B cell (primary cell): Measurements from ENCODE around the gene TEX264. TPM values are rescaled to one million over a fixed set of nuclear protein-coding genes. Genes with fewer than 3 reads are reported as not detected.

ENCODE experiments used
- ATAC-seq: fragments of 200-7000 bp; cut with Tn5 transposase; one replicate; pipeline ENCODE4 v1.10.0; 2021; ENCODE audit warnings: low read depth, mild to moderate bottlenecking, moderate number of reproducible peaks, moderate library complexity
- CTCF ChIA-PET: fragments of 350-600 bp; sonication (Branson Sonifier 250); formaldehyde crosslinking; loops from one replicate; lab custom pipeline; 2021; ENCODE audit warnings: antibody characterized with exemption, inconsistent platforms; lab: Charles Lee
- POLR2A ChIA-PET: fragments of 350-600 bp; sonication (Branson Sonifier 250); formaldehyde crosslinking; loops from one replicate; lab custom pipeline; 2021; ENCODE audit warnings: antibody characterized with exemption; lab: Charles Lee
- DNase-seq: peaks from one replicate; pipeline ENCODE4 v3.0.0; 2013
- H2AFZ ChIP-seq: 2 replicates; pipeline ENCODE4 v1.6.1; 2012; ENCODE audit warnings: mild to moderate bottlenecking, low read depth, low read length; ENCODE audit not compliant: insufficient read depth, poor library complexity, severe bottlenecking
- H3K27ac ChIP-seq, 2 donors: 1 replicate in 1 of 2; 2 replicates in 1 of 2; pipeline ENCODE4 v1.5.1; 2012 to 2013; ENCODE audit warnings: low read length in 2 of 2, mild to moderate bottlenecking in 2 of 2, moderate library complexity in 1 of 2
- H3K27me3 ChIP-seq, 4 experiments: fragments of 200-600 bp in 1 of 4; sonication (generic) in 1 of 4; replicated peaks in 1 of 4; 1 replicate in 2 of 4; 2 replicates in 2 of 4; pipeline versions ENCODE4 v1.6.1 to v1.7.0; 2013 to 2016; ENCODE audit warnings: low read length in 3 of 4, mild to moderate bottlenecking in 2 of 4, mixed read lengths in 1 of 4, moderate library complexity in 1 of 4; ENCODE audit not compliant: insufficient read depth in 4 of 4, control insufficient read depth in 3 of 4; ENCODE audit errors: control extremely low read depth in 1 of 4
- H3K36me3 ChIP-seq, 2 experiments: replicated peaks in 1 of 2; 1 replicate in 1 of 2; 2 replicates in 1 of 2; pipeline versions ENCODE4 v1.6.1 to v1.7.1; 2013; ENCODE audit warnings: low read length in 1 of 2; ENCODE audit not compliant: insufficient read depth in 2 of 2, control insufficient read depth in 1 of 2; ENCODE audit errors: control extremely low read depth in 1 of 2, extremely low read depth in 1 of 2
- H3K4me1 ChIP-seq, 2 donors: fragments of 200-600 bp in 1 of 2; sonication (generic) in 1 of 2; 1 replicate in 1 of 2; 2 replicates in 1 of 2; pipeline versions ENCODE4 v1.5.1 to v1.6.1; 2013 to 2017; ENCODE audit warnings: low read length in 2 of 2; ENCODE audit not compliant: control insufficient read depth in 2 of 2, insufficient read depth in 2 of 2
- H3K4me2 ChIP-seq: replicated peaks from 2 replicates; pipeline ENCODE3; 2012; ENCODE audit warnings: mild to moderate bottlenecking, low read depth, low read length; ENCODE audit not compliant: poor library complexity, severe bottlenecking
- H3K4me3 ChIP-seq, 5 experiments: fragments of 200-600 bp in 1 of 5; sonication (generic) in 1 of 5; 1 replicate in 3 of 5; 2 replicates in 2 of 5; pipeline versions ENCODE4 v1.5.1 to v1.7.0; 2011 to 2016; ENCODE audit warnings: low read length in 4 of 5, mild to moderate bottlenecking in 4 of 5, low read depth in 2 of 5, control low read depth in 1 of 5, moderate library complexity in 1 of 5; ENCODE audit not compliant: insufficient read depth in 1 of 5; ENCODE audit errors: control extremely low read depth in 1 of 5, extremely low read depth in 1 of 5
- H3K79me2 ChIP-seq: fragments of 200-600 bp; sonication (generic); one replicate; pipeline ENCODE4 v1.6.0; 2016; ENCODE audit warnings: low read length; ENCODE audit not compliant: control insufficient read depth, insufficient read depth
- H3K9ac ChIP-seq: fragments of 200-600 bp; sonication (generic); 2 replicates; pipeline ENCODE4 v1.6.1; 2017; ENCODE audit warnings: mild to moderate bottlenecking, low read length, moderate library complexity
- H3K9me3 ChIP-seq, 3 donors: one replicate each; pipeline versions ENCODE4 v1.6.1 to v1.7.1; 2013; ENCODE audit warnings: low read length in 2 of 3; ENCODE audit not compliant: control insufficient read depth in 2 of 3, insufficient read depth in 1 of 3; ENCODE audit errors: control extremely low read depth in 1 of 3
- H4K20me1 ChIP-seq: 2 replicates; pipeline ENCODE4 v1.6.0; 2012; ENCODE audit warnings: mild to moderate bottlenecking, low read length; ENCODE audit not compliant: insufficient read depth, control insufficient read depth, poor library complexity, severe bottlenecking
- H3K27ac Mint-ChIP-seq: one replicate; pipeline ENCODE4 v1.8.0; 2021; ENCODE audit warnings: mixed read lengths
- H3K27me3 Mint-ChIP-seq: one replicate; pipeline ENCODE4 v1.8.0; 2021; ENCODE audit warnings: mixed read lengths
- H3K4me1 Mint-ChIP-seq: one replicate; pipeline ENCODE4 v1.8.0; 2021; ENCODE audit warnings: mixed read lengths
- H3K4me3 Mint-ChIP-seq: one replicate; pipeline ENCODE4 v1.8.0; 2021; ENCODE audit warnings: mixed read lengths
- H3K9me3 Mint-ChIP-seq: one replicate; pipeline ENCODE4 v1.8.0; 2022; ENCODE audit warnings: mixed read lengths; ENCODE audit not compliant: insufficient read depth
- CTCF ChIP-seq: fragments of 200-600 bp; IDR thresholded peaks from one replicate; pipeline ENCODE4 v1.8.0; 2022; ENCODE audit warnings: antibody characterized with exemption, mild to moderate bottlenecking
- EZH2 ChIP-seq: IDR thresholded peaks from 2 replicates; pipeline ENCODE4 v1.6.1; 2012; ENCODE audit warnings: borderline replicate concordance, low read depth, mild to moderate bottlenecking, moderate library complexity, low read length; ENCODE audit not compliant: insufficient read depth, poor library complexity, severe bottlenecking
- WGBS: methylation state at CpG from one replicate; pipeline ENCODE4 v1.1.5; 2013; ENCODE audit warnings: missing lambda C conversion rate; ENCODE audit not compliant: insufficient coverage; 5-methylcytosine and 5-hydroxymethylcytosine counted together
- intact Hi-C: fragments of 100-400 bp; cut with micrococcal nuclease; formaldehyde crosslinking; loops from one replicate; pipeline ENCODE4 v1.10.0; 2022
- polyA plus RNA-seq: library from polyadenylated mRNA; depleted of rRNA; stranded (reverse); fragments of >200 nt; gene quantifications from 2 replicates; pipeline ENCODE4 v1.2.3, GENCODE V29; 2012
- total RNA-seq, 2 donors: library from RNA; stranded (reverse); fragments of 120-200 nt in 1 of 2; gene quantifications; 1 replicate in 1 of 2; 2 replicates in 1 of 2; pipeline versions ENCODE4 v1.2.3 to v1.2.4, GENCODE V29; 2013 to 2022

The TEX264 gene
- total and polyA plus RNA-seq, 2 donors (not counting 1 experiment from before 2014, with no cell fraction given) = 39.1 to 79.7 TPM

GRCh38 chr3:51682079-51682478 lies 11.0 kb downstream of the TEX264 start:
- Histone ChIP-seq H4K20me1 (peaks cover 5% of the 10 kb centered on the region), H3K9ac (peak overlapping the region; percentile 11), H3K4me1 (peaks cover 63 to 87% of the 10 kb centered on the region in 2 donors), H3K4me3 (no peak overlapping the region), H3K27me3 (no peaks in the 10 kb centered on the region), H3K27ac (peak overlapping the region; percentile 33 to 69), H3K36me3 (peaks cover 0 to 40% of the 10 kb centered on the region in 2 experiments), H3K9me3 (no peaks in the 10 kb centered on the region), H3K4me2 (peak overlapping the region; percentile 63), H2AFZ (no peak overlapping the region), H3K79me2 (peaks cover 53% of the 10 kb centered on the region)
- ATAC-seq = peak; percentile 83
- DNase-seq = peak; percentile 89
- 27% methylated on average over 3 of the region's 4 CpGs for WGBS
- Mint-ChIP-seq H3K4me1 (peaks cover 78% of the 10 kb centered on the region), H3K27me3 (no peaks in the 10 kb centered on the region), H3K4me3 (peak overlapping the region; percentile 5), H3K9me3 (no peaks in the 10 kb centered on the region), H3K27ac (peak overlapping the region; percentile 54)
- TF ChIP-seq CTCF (peak; percentile 90), EZH2 (no peak)
- intact Hi-C loops = loop anchor here (1.0 to 5.0 kb wide), 6 partner anchors 11 to 1066 kb away; partner anchors contain the start of genes PARP3, RBM15B, RRP9 and TEX264
- ChIA-PET CTCF (interaction anchor here (0.5 to 8.0 kb wide), 27 partner anchors 9 to 461 kb away, joined by 3 to 220 read pairs (median 4); partner anchors contain the start of genes DCAF1, RBM15B, RPL29 and TEX264), POLR2A (interaction anchor here (1.8 to 1.9 kb wide), 2 partner anchors 10 to 181 kb away, joined by 7 to 24 read pairs; partner anchors contain the start of gene DCAF1)

- intact Hi-C loops = loop anchor here (1.0 to 5.0 kb wide), 6 partner anchors 11 to 1066 kb away; partner anchors contain the start of genes PARP3, RBM15B, RRP9 and TEX264
- H3K27ac ChIP-seq = no peak overlapping the region
- 33% methylated on average over 7 of the region's 7 CpGs for WGBS
- Mint-ChIP-seq H3K27me3 (no peaks in the 10 kb centered on the region), H3K4me1 (peaks cover 81% of the 10 kb centered on the region), H3K9me3 (no peaks in the 10 kb centered on the region), H3K27ac (no peak overlapping the region), H3K4me3 (no peak overlapping the region)
- H3K79me2 ChIP-seq = peaks cover 53% of the 10 kb centered on the region
- DNase-seq = no peak
- H3K4me1 ChIP-seq = peaks cover 67 to 88% of the 10 kb centered on the region in 2 donors
- no peak overlapping the region for H2AFZ ChIP-seq
- peak overlapping the region; percentile 63 for H3K4me2 ChIP-seq
- peaks cover 5% of the 10 kb centered on the region for H4K20me1 ChIP-seq
- no peaks in the 10 kb centered on the region for H3K27me3 ChIP-seq
- H3K9me3 ChIP-seq = no peaks in the 10 kb centered on the region
- TF ChIP-seq CTCF (no peak), EZH2 (no peak)
- H3K4me3 ChIP-seq = no peak overlapping the region
- no peak overlapping the region for H3K9ac ChIP-seq
- ATAC-seq = no peak
- ChIA-PET POLR2A (interaction anchor here (1.8 to 1.9 kb wide), 2 partner anchors 11 to 182 kb away, joined by 7 to 24 read pairs; partner anchors contain the start of gene DCAF1), CTCF (interaction anchor here (0.5 to 8.0 kb wide), 26 partner anchors 9 to 460 kb away, joined by 3 to 220 read pairs (median 4); partner anchors contain the start of genes DCAF1, RBM15B, RPL29 and TEX264)
- H3K36me3 ChIP-seq = peaks cover 0 to 41% of the 10 kb centered on the region in 2 experiments
These were observed 11.5 kb downstream of the TEX264 start for GRCh38 chr3:51682526-51682925.
